Urothelium cell line (cell line): ENCODE measurements around the gene ACAP3.

ENCODE experiments used
- DNase-seq: peaks from one replicate; pipeline ENCODE4 v3.0.0; 2011; ENCODE audit warnings: low spot score, mixed read lengths
- FAIRE-seq: peaks from 2 replicates; lab custom pipeline; 2011; peaks lifted over from hg19 to GRCh38; lab: Jason Lieb, UNC

Gene ACAP3

DNA sequence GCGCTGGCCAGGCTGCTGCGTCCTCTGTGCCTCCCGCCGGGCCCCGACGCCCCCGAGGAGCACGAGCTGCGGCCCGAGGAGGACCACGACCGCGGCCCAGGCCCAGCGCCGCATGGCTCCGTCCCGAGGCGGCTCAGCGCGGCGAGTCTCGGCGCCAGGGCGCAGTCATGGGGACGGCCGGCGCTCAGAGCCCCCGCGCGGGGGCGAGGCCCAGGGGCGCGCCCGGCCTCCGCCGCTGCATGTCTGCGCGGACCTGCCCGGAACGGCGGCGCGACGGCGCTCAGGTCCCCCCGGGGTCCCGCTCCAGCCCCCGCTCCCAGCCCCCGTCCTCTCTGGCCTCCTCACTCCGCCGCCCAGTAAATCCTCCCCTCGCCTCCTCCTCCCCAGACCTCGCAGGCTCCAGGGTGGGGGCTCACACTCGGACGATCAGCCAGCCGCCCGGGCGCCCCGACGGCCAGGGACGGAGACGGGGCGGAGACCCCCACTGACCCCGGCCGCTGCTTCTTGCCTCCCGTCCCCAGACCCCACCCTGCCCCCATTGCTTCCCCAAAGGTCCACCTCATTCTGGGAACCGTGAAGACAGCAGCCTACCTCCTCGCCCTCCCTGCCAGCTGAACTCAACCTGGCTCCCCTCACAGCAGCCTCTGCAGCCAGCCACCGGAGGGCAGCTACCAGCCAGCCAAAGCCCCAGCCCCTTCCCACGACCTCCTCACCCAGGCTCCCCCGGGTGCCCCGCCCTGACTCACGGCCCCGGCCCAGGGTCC lies 61.0 kb downstream of the ACAP3 start, which contains the start of gene C1QTNF12:
Gene C1QTNF12 (minus strand): TSS at position 146 of the 764 bp plus-strand sequence. CDS start 32 bp downstream, at position 114.
- DNase-seq (no peak), FAIRE-seq (no peak)

DNA sequence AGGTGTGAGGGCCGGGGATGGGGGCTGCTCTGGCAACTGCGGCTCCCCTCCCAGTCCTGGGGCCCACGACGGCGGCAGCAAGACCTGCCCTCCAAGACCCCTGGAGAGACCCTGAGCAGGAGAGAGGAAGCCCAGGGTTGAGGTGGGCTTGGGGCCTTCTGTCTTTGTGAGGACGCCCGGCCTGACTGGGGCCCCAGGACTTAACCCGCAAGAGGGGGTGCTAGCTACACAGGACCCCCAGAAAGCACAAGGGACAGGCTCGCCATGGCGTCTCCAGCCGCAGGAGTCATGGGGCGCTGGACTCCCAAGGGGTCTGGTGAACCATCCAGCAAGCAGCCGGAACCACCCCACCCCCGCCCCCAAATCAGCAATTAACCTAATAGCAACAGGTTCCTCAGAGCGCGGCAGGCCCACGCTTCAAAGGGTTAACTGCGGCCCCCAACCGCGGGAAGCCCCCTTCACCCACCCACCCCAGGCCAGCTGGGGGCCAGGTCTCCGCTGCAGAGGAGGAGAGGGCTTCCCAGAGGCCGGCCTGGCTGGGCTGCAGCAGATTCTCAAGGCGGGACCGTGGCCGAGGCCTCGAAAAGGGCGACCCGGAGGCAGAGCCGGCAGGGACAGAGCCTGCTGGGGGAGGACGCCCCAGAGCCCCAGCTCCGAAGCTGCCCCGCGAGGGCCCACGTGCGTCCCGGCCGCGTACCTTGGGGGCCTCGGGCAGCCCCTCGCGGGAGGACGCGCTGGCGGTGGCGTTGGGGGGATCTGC lies 61.7 kb downstream of the ACAP3 start:
- DNase-seq (no peak), FAIRE-seq (no peak)

DNA sequence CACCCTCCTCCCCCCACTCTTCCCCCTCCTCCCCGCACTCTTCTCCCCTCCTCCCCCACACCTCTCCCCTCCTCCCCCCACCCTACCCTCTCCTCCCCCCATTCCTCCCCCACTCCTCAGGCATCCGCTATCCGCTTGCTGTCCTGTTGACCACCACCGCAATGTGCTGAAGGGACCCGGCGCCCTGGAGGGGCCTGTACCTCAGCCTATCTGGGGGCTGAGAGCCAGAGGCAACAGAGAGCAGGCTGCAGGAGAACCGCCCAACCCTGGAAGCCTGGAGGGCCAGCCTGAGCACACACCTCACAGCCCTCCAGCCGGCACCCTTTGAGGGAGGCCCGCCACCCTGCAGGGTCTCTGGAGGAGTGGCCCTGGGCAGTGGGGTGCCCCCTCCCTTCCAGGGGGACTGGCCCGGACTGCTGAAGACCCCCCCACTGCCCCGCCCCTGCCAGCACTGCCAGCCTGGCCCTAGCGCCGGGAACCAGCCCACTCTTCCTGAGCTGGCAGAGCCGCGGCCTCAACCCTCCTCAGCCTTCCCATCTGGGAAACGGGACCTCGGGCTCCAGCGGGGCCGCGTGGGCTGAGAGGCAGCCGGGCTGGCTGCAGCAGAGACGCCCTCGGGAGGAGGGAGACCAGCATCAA lies 62.4 kb downstream of the ACAP3 start:
- DNase-seq = no peak

DNA sequence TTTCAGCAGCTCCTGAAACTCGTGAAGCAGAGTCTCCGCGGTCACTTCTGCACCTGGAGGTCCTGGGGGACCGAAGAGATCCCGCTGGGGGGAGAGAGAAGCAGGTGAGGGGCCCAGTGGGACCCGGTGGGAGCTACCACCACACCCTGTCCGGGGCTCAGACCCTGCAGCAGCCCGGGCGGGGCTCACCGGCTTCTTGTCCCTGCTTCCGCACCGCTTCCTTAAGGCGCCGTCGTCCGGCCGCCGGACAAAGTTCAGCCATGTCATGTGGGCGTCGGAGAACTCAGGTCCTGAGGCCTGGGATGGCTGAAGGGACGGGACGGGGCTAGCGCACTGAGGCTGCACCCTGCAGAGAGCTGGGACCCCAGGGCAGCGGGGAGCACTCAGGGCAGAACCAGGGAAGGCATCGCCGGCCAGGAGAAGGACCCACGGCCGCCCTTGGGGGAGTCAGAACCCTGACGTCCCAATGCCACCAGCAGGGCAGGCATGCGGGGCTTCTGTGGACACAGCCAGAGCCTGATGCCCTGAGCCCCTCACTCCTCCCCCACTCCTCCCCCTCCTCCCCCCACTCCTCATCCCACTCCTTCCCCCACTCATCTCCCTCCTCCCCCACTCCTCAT lies 63.4 kb downstream of the ACAP3 start:
- FAIRE-seq = no peak
- DNase-seq = no peak

More for the DNA sequence above, 62.4 kb downstream of the ACAP3 start:
- FAIRE-seq = no peak

DNA sequence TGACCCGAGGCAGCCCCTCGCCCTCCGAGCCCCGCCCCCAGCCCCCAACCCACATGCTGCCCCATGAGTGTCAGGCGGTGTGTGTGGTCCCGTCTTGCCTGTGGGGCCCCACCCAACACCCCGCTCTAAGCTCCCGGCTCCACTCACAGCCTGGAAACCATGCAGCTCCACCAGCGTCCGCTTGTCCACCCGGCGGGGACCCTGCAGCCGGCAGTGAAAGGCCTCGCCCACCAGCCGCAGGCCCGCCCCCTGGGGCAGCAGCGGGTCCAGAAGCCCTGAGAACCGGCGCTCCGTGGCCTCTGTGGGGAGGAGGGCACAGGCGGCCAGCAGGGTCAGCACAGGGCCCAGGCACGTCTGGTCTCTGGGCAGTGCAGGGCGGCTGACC lies 63.9 kb downstream of the ACAP3 start:
- FAIRE-seq (no peak), DNase-seq (no peak)

DNA sequence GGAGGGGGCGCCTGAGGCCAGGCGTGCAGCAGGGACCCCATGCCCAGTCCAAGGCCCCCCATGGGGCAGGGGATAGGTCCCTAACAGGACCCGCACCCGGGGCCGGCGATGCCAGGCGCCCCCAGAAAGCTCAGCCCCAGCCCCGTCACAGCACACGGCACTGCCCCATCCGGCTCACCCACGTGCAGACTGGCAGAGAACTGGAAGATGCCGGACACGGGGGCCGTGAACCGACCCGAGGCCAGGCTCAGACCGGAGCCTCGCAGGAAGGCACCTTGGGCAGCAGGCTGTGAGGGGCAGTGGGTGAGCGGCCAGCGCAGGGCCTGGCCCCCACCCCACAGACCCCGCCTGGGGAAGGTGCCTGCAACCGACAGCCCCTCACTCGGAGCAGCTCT lies 64.5 kb downstream of the ACAP3 start:
- FAIRE-seq (no peak), DNase-seq (no peak)

DNA sequence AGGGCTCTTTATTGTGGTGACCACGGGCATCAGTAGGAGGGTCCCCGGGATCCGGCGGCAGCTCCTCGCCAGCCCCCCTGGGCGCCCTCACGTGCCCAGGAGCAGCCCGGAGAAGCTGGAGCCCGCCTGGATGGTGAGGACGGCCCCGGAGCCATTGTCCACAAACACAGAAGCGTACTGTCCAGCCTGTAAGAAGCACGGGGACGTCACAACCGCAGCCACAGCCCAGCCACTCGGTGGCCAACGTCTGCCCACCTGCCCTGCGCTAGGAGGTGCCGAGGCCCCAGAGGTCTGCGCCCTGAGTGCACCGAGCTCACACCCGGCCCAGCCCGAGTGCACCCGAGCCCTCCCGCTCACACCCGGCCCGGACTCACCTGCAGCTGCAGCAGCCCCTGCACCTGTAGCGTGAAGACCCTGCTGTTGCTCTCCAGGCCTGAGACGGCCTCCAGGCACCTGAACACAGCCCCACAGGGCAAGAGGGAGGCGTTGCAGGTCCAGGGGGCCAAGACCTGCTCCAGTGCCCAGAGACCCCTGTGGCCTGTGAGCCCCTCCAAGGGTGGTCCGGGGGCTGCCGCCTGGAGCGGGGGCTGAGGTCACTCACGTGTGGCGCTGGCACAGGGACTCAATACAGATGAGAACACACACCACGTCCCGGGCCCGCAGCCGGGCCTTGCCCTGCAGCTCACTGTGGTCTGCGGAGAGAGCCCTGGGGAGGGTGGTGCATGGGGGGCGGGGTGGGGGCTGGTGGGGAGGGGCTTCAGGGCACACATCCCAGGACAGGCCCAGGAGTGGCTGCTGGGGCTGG lies 65.1 kb downstream of the ACAP3 start:
- DNase-seq = no peak
- no peak for FAIRE-seq
